GM21390 (cell line): Measurements from ENCODE around the gene EBP.
A peak's percentile ranks its signal among the peaks of the same experiment; 100 is the strongest.

Experiments
- ATAC-seq: cut with Tn5 transposase; IDR thresholded peaks from one replicate; pipeline ENCODE4 v1.9.1; 2021; ENCODE audit not compliant: unreplicated experiment

The EBP gene

GRCh38 chrX:48521353-48522243 is at the start of gene EBP:
Gene EBP, plus strand, starts transcription at chrX:48521808. Its CDS starts 1,964 bp downstream, at chrX:48523772.
- peak; percentile 98 for ATAC-seq

GRCh38 chrX:48472225-48472624 is 49.4 kb upstream of the EBP start:
- no peak for ATAC-seq

- ATAC-seq, result no peak
These were observed 48.5 kb upstream of the EBP start for GRCh38 chrX:48472851-48473703.

GRCh38 chrX:48473704-48473990 is 48.0 kb upstream of the EBP start:
- ATAC-seq, result no peak

GRCh38 chrX:48474127-48474526 is 47.5 kb upstream of the EBP start:
- no peak for ATAC-seq

- no peak for ATAC-seq
These were observed 47.0 kb upstream of the EBP start for GRCh38 chrX:48474581-48474980.

- ATAC-seq, result no peak
These were observed 46.3 kb upstream of the EBP start for GRCh38 chrX:48475296-48475695.

- ATAC-seq, result peak; percentile 81
These were observed 45.6 kb upstream of the EBP start, which contains the start of gene FTSJ1 for GRCh38 chrX:48475774-48476577. Gene FTSJ1, plus strand, starts transcription at chrX:48476199. Its CDS starts 1,849 bp downstream, at chrX:48478048.

DNA sequence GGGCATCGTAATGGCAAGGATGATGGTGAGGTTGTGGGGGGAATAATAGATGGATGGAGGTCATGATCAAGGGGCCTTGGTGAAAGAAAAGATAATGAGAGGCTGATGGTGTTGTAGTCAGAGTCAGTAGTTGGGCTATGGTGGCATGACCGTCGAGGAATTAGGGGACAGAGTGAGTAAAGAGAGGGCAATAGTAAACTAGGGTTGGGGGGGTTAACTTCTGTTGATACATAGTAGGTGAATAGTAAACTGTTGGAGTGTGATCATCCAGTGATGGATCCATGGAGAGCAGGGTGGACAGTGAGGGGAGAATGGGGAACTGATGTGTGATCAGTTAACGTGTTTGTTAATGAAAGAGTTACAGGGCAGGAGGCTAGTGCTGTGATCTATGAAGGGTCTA is 44.7 kb upstream of the EBP start:
- no peak for ATAC-seq

DNA sequence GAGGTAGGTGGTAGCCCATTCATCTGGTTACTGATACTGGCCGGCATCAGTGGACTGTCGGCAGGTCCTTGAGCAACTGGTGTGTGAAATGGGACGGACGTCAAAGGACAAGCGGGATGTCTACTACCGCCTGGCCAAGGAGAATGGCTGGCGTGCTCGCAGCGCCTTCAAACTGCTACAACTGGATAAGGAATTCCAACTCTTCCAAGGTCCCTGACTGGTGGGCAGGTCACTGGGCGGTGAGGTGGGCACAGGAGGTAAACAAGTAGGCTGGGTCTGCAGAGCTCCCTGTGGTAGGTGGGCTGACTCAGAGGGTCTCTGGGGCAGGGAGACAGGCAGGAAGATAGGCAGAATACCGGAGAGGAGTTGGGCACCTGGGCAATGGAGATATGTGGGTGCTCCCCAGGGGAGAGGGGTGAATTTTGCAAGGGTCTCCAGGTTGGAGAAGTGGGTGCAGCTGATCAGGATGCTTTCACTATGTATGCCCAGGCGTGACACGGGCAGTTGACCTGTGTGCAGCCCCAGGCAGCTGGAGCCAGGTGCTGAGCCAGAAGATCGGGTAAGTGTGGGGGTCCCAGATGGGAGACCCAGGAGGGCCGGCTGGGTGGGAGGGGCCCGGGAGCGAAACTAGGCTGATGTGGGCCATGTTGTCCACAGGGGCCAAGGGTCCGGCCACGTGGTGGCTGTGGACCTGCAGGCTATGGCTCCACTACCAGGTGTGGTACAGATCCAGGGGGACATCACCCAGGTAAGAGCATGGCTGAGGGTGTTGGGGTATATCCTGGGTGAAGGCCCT is 43.5 kb upstream of the EBP start:
- ATAC-seq, result no peak

- no peak for ATAC-seq
These were observed 42.8 kb upstream of the EBP start for GRCh38 chrX:48478806-48479205.

DNA sequence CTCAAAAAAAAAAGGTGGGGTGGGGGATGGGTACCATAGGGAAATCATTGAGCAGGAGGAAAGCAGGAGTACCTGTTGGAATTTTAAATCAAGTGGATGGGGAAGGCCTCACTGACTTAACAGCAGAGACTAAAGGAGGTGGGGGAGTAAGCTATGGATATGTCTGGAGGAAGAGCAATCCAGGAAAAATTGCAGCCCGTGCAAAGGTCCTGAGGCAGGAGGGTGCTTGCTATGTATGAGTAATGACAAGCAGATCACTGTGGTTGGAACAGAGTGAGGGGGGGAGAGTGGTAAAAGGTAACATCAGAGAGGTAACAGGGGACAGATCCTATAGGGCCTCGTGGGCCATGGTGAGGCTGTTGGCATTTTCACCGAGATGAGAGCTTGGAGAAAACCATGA is 41.5 kb upstream of the EBP start:
- ATAC-seq, result no peak

DNA sequence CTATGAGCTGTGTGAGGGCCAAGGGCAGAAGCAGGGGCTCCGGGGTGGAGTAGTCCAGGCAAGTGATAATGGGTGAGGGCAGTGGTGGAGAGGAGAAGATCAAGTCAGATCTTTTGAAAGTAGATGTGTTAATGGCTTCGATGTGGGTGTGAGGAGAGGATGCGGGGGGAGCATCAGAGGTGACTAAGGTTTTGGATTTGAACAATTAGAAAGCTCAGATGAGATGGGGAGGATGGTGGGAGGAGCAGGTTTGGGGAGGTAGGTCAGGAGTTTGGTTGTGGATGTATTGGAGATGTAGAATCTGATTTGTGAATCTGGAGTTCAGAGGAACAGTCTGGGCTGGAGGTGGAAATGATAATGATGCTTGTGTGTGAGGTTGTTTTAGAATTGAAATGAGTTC is 41.0 kb upstream of the EBP start:
- no peak for ATAC-seq

DNA sequence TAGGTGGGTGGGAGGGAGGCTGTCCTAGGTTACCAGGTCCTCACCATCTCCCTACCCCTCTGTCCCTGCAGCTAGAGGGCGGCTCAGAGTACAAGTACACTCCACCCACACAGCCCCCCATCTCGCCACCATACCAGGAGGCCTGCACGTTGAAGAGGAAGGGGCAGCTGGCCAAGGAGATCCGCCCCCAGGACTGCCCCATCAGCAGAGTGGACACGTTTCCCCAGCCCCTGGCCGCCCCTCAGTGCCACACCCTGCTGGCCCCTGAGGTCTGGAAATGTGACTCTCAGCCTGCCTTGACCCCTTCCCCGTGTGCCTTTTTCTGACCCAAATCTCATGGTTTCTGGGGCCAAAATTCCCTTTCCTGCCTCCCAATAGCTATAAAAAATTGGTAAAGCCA is 39.1 kb upstream of the EBP start:
- ATAC-seq, result no peak

- ATAC-seq, result no peak
These were observed 34.2 kb upstream of the EBP start for GRCh38 chrX:48487362-48487798.

GRCh38 chrX:48488034-48488433 is 33.6 kb upstream of the EBP start:
- ATAC-seq, result no peak

GRCh38 chrX:48489296-48489695 is 32.3 kb upstream of the EBP start:
- ATAC-seq, result no peak

- ATAC-seq, result no peak
These were observed 31.7 kb upstream of the EBP start for GRCh38 chrX:48489892-48490291.

DNA sequence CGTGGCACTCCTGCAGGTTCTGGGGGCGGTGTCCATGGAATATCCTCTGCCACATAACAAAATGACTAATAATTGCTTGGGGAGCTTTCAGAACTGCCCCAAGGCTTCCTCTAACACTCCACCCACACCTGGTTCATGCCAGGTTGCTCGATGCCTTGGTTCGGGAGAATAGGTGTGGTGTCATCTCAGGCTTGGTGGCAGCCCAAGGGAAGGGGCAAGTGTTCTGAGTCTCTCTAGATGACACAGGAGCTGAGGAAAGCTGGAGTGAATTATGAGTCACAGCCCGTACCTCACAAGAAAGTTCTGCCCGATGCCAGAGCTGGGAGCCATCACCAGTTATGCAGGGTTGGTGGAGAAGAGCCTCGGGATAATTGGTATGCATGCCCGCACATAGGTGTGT is 30.9 kb upstream of the EBP start:
- no peak for ATAC-seq

GRCh38 chrX:48491809-48492208 is 29.8 kb upstream of the EBP start:
- ATAC-seq, result no peak
